Dermis blood vessel endothelial cell (primary cell): Measurements from ENCODE around the gene IL10RB. TPM values are rescaled to one million over a fixed set of nuclear protein-coding genes. Genes with fewer than 3 reads are reported as not detected.
A peak's percentile ranks its signal among the peaks of the same experiment; 100 is the strongest.
"Not testable (repeated sequence)": the region's sequence is repeated elsewhere in the genome, so short reads cannot be mapped to it uniquely, and the experiment has no call there.

ENCODE experiments used
- DNase-seq: peaks from one replicate; pipeline ENCODE4 v3.0.0; 2010
- total RNA-seq: library from RNA; depleted of rRNA; stranded (reverse); fragments of >200 nt; gene quantifications from 2 replicates; pipeline ENCODE4 v1.2.3, GENCODE V29; 2014

Gene IL10RB
- total RNA-seq, 1 donor from 2014 or later: 55.0 TPM

GRCh38 chr21:33305344-33305671 lies 39.1 kb downstream of the IL10RB start:
- no peak for DNase-seq

DNA sequence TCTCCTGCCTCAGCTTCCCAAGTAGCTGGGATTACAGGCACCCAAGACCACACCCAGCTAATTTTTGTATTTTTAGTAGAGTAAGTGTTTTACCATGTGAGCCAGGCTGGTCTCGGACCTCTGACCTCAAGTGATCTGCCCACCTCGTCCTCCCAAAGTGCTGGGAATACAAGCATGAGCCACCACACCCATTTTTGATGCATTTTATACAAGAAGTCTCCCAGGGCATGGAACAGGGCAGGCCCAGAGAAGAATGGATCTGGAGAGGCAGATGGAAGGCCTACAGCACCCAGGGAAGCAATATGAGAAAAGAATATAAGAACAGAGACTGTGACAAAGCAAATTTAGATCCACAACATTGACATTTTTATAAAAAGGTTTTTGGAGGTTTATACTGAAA lies 39.8 kb downstream of the IL10RB start:
- DNase-seq: no peak

DNA sequence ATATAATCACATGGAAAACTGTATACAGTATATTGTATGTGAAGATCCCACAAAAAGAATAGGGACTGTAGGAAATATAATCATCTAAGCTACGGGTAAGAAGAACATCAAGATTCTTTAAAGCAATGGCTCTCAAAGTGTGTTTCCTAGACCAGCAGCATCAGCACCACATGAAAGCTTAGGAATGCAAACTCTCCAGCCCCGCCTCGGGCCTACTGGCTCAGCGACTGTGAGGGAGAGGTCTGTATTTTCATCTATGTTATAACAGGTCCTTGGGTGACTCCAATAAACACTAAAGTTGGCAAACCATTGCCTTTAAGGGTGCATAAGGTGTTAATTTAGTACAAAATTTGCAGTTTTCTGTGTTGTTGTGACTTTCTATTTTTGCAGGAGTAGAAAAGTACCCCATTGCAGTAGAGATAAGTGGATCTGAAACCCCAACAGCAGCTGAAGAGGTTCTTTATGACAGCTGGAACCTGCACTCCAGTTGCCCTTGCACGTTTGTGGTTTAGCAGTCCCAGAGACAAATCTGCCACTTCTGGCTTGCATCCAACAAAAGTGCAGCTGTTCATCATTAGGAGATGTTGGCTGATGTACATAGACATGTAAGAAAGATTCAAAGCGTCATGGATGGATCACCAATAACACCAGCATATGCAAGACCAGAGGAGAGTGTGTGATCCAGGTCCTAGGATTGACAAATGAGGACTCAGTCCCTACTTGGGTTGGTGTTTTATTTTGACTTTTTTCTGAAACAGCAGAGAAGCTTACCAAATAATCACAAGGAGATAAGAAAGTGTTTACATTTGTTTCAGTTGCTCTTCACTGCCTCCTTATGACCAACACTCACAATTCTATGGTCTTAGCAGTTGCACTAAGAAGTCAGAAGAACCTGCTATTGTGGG lies 42.7 kb downstream of the IL10RB start:
- DNase-seq: no peak

DNA sequence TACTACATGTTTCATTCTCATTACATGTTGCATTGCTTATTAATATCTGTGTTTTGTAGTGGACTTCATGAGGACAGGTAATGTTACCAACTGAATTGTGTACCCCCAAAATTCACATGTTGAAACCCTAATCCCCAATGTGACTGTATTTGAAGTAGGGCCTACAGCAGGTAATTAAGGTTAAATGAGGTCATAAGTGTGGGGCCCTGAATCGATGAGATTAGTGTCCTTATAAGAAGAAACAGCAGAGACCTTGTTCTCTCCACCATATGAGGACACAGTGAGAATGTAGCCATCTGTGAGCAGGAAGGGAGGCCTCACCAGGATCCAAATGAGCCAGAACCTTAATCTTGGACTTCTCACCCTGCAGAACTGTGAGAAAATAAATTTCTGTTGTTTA lies 43.6 kb downstream of the IL10RB start:
- no peak for DNase-seq

DNA sequence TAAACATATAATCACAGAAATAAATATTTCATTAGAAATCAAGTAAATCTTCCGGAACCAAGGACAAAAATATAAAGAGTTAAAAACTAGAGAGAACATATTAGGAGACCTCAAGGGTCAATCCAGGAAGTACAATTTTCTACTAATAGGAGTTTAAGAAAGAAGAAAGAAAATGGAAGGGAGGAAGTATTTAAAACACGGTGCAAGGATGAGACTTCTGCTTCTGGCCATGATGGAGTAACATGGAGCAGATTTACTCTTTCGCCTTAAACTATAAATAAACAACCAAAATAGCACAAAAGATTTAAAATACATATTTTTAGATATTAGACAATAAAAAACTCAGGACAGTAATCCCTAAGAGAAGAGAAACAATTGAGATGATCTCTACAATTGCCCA lies 46.0 kb downstream of the IL10RB start:
- no peak for DNase-seq

DNA sequence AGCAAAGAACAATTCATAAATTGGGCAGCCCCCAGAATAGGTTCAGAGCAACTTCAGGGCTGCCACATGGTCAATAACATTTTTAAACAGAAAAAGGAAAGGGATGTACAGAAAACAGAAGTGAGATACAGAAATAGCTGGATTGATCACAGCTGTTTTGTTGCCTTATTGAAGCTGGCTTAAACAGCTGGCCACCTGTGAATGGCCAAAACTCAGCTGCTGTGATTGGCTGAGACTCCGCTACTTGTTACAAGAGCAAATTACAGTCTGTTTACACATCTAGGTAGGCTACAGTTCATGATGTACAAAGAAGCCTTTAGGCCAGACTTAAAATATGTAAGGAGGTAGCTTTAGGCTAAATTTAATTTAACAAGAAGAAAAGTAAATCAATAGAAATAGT lies 47.0 kb downstream of the IL10RB start:
- DNase-seq: no peak

- DNase-seq: no peak
Observed at GRCh38 chr21:33313611-33314010, 47.4 kb downstream of the IL10RB start.

DNA sequence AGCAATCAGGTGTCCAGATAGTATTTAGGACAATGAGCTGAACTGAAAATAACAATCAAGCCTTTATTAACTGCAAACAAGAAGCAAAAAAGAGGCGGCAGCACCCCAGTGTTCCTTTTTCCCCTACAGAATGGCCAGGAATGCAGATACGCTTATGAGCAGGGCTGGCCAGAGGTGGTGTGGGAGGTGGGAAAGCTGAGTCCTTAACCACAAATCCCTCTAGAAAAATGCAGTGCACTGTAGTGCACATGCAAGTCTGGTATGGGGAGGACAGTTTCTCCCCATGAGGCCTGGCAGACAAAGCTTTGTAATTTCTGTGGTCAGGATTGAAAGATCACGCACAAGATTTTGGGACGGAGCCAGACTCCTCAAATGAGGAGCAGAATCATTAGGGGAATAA lies 47.9 kb downstream of the IL10RB start:
- no peak for DNase-seq

GRCh38 chr21:33315946-33316710 lies 50.0 kb downstream of the IL10RB start:
- no peak for DNase-seq

DNA sequence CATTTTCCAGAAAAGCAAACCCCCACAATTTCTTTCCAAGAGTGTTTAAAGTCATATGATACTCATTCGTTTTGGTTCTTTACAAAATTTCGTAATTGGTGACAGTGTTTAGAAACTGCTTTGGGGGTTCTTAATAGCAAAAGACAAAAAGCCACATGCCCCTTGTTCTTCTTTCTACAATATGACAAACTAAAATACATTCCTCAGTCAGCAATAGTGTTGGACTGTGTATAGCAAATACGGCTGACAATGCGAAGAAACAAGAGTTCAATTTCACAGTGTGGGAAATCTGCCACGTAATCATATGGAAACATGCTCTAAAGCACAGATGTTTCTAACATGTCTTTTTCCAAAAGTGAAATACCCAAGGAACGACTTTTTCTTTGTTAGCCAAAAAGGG lies 51.0 kb downstream of the IL10RB start:
- DNase-seq: no peak

- DNase-seq: no peak
Observed at GRCh38 chr21:33317786-33318486, 51.8 kb downstream of the IL10RB start.

DNA sequence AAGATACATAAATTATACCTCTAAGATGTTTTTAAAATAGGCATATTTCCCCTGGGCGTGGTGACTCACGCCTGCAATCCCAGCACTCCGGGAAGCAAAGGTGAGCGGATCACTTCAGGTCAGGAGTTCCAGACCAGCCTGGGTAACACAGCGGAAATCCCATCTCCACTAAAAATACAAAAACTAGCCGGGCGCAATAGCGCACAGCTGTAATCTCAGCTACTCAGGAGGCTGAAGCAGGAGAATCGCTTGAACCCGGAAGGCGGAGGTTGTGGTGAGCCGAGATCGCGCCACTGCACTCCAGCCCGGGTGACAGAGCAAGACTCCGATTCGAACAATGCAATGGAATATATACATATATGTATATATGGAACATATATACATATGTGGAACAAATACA lies 54.8 kb downstream of the IL10RB start:
- not testable (repeated sequence) for DNase-seq

GRCh38 chr21:33323610-33324009 lies 57.4 kb downstream of the IL10RB start:
- DNase-seq: not testable (repeated sequence)

GRCh38 chr21:33324291-33325221 lies 58.4 kb downstream of the IL10RB start, which contains the start of gene IFNAR1:
TSS of gene IFNAR1 (plus strand) at chr21:33324970. CDS start at chr21:33325056, 86 bp downstream.
- DNase-seq: peak; percentile 100

GRCh38 chr21:33325222-33326067 lies 59.3 kb downstream of the IL10RB start:
- peak; percentile 74 for DNase-seq

GRCh38 chr21:33327326-33327725 lies 61.2 kb downstream of the IL10RB start:
- DNase-seq: no peak

- no peak for DNase-seq
Observed at GRCh38 chr21:33327792-33328433, 61.7 kb downstream of the IL10RB start.

DNA sequence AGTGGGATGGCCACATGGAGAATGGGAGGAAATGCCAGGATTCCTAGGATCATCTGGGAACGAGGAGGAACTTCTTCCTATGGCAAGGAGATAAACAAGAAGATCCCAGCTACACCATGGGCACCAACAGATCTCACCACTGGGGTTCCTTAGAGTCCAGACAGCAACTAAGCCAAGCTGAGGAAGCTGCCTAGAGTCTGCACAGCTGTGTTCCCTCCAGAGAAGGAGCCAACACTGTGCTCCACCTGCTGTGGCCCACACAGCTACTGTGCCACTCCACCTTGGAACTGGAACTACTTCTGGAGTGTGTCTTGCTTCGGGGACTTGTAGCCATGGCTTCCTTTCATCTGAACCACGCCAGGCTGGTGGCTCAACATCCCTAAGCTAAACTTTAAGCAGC lies 64.6 kb downstream of the IL10RB start:
- DNase-seq: no peak

GRCh38 chr21:33332143-33332542 lies 66.0 kb downstream of the IL10RB start:
- DNase-seq: no peak

- no peak for DNase-seq
Observed at GRCh38 chr21:33334191-33334590, 68.0 kb downstream of the IL10RB start.

GRCh38 chr21:33334824-33335223 lies 68.7 kb downstream of the IL10RB start:
- DNase-seq: no peak
